Progenitor cell of endocrine pancreas (in vitro differentiated cells): Measurements from ENCODE around the gene MAFF. TPM values are rescaled to one million over a fixed set of nuclear protein-coding genes. Genes with fewer than 3 reads are reported as not detected.

Experiments used
- DNase-seq: peaks from one replicate; pipeline ENCODE4 v3.0.0; 2021; ENCODE audit warnings: low spot score; ENCODE audit not compliant: unreplicated experiment
- H3K27ac Mint-ChIP-seq: 2 replicates; pipeline ENCODE4 v1.8.0; 2021; ENCODE audit warnings: mild to moderate bottlenecking, moderate library complexity, mixed read lengths
- H3K27me3 Mint-ChIP-seq: 2 replicates; pipeline ENCODE4 v1.8.0; 2021; ENCODE audit warnings: mixed read lengths
- H3K36me3 Mint-ChIP-seq: 2 replicates; pipeline ENCODE4 v1.8.0; 2022; ENCODE audit warnings: mixed read lengths; ENCODE audit not compliant: insufficient read depth
- H3K4me1 Mint-ChIP-seq: 2 replicates; pipeline ENCODE4 v1.8.0; 2021; ENCODE audit warnings: low read depth, mixed read lengths
- H3K4me3 Mint-ChIP-seq: 2 replicates; pipeline ENCODE4 v1.8.0; 2021; ENCODE audit warnings: low read depth, mild to moderate bottlenecking, moderate library complexity, mixed read lengths
- H3K9me3 Mint-ChIP-seq: 2 replicates; pipeline ENCODE4 v1.8.0; 2021; ENCODE audit warnings: low read depth, mixed read lengths
- CTCF ChIP-seq: fragments of 200-600 bp; sonication (generic); IDR thresholded peaks from one replicate; pipeline ENCODE4 v1.5.0; 2021; ENCODE audit warnings: antibody characterized with exemption, mild to moderate bottlenecking; ENCODE audit not compliant: unreplicated experiment
- total RNA-seq: library from RNA; stranded (reverse); gene quantifications from 2 replicates; pipeline ENCODE4 v1.2.1, GENCODE V29; 2021

Gene MAFF
- total RNA-seq, 1 donor from 2014 or later: 8.4 TPM

- Mint-ChIP-seq H3K36me3 (peaks cover 16% of the 10 kb centered on the region), H3K4me1 (peaks cover 7% of the 10 kb centered on the region), H3K27me3 (no peaks in the 10 kb centered on the region), H3K4me3 (no peak overlapping the region), H3K27ac (no peak overlapping the region), H3K9me3 (no peaks in the 10 kb centered on the region)
- DNase-seq: no peak
- no peak for TF ChIP-seq CTCF
These were observed 25.3 kb downstream of the MAFF start for GRCh38 chr22:38226853-38227649.

GRCh38 chr22:38228326-38228872 is 26.6 kb downstream of the MAFF start:
- peaks cover 7% of the 10 kb centered on the region for H3K4me1 Mint-ChIP-seq
- H3K9me3 Mint-ChIP-seq: no peaks in the 10 kb centered on the region
- no peak overlapping the region for H3K4me3 Mint-ChIP-seq
- no peak for TF ChIP-seq CTCF
- no peaks in the 10 kb centered on the region for H3K27me3 Mint-ChIP-seq
- no peak for DNase-seq
- H3K27ac Mint-ChIP-seq: peak overlapping the region; percentile 68
- peaks cover 13% of the 10 kb centered on the region for H3K36me3 Mint-ChIP-seq

- H3K9me3 Mint-ChIP-seq: no peaks in the 10 kb centered on the region
- H3K27ac Mint-ChIP-seq: peak overlapping the region; percentile 68
- H3K4me3 Mint-ChIP-seq: no peak overlapping the region
- peaks cover 7% of the 10 kb centered on the region for H3K4me1 Mint-ChIP-seq
- H3K27me3 Mint-ChIP-seq: no peaks in the 10 kb centered on the region
- peaks cover 12% of the 10 kb centered on the region for H3K36me3 Mint-ChIP-seq
- TF ChIP-seq CTCF: no peak
- DNase-seq: no peak
These were observed 27.3 kb downstream of the MAFF start for GRCh38 chr22:38228873-38229740.

- Mint-ChIP-seq H3K27me3 (no peaks in the 10 kb centered on the region), H3K9me3 (no peaks in the 10 kb centered on the region), H3K27ac (peak overlapping the region; percentile 48), H3K36me3 (peaks cover 13% of the 10 kb centered on the region), H3K4me3 (no peak overlapping the region), H3K4me1 (peaks cover 7% of the 10 kb centered on the region)
- DNase-seq: no peak
- TF ChIP-seq CTCF: peak; percentile 41
These were observed 28.5 kb downstream of the MAFF start for GRCh38 chr22:38230108-38230825.

- Mint-ChIP-seq H3K4me3 (no peak overlapping the region), H3K4me1 (peaks cover 7% of the 10 kb centered on the region), H3K9me3 (no peaks in the 10 kb centered on the region), H3K36me3 (peaks cover 16% of the 10 kb centered on the region), H3K27ac (peak overlapping the region; percentile 48), H3K27me3 (no peaks in the 10 kb centered on the region)
- DNase-seq: no peak
- no peak for TF ChIP-seq CTCF
These were observed 29.1 kb downstream of the MAFF start for GRCh38 chr22:38230916-38231315.
